Esophagus (tissue), 2 donors: Measurements from ENCODE around the gene GFOD1. TPM values are rescaled to one million over a fixed set of nuclear protein-coding genes. Genes with fewer than 3 reads are reported as not detected.

ENCODE experiments used
- H3K27ac ChIP-seq, 2 donors: one replicate each; pipeline ENCODE4 v1.5.1; 2013; ENCODE audit warnings: low read depth in 2 of 2, mild to moderate bottlenecking in 2 of 2, inconsistent platforms in 1 of 2, low read length in 1 of 2, moderate library complexity in 1 of 2
- H3K27me3 ChIP-seq, 2 donors: one replicate each; pipeline ENCODE4 v1.6.1; 2013; ENCODE audit warnings: low read length in 2 of 2, control low read depth in 1 of 2, mild to moderate bottlenecking in 1 of 2; ENCODE audit not compliant: insufficient read depth in 2 of 2, control insufficient read depth in 1 of 2
- H3K36me3 ChIP-seq, 2 donors: one replicate each; pipeline ENCODE4 v1.6.1; 2013; ENCODE audit warnings: low read length in 1 of 2; ENCODE audit not compliant: control insufficient read depth in 2 of 2, insufficient read depth in 2 of 2
- H3K4me1 ChIP-seq, 2 donors: one replicate each; pipeline ENCODE4 v1.6.1; 2013; ENCODE audit warnings: low read length in 1 of 2; ENCODE audit not compliant: control insufficient read depth in 2 of 2, insufficient read depth in 2 of 2
- H3K4me3 ChIP-seq, 2 donors: one replicate each; pipeline ENCODE4 v1.5.1; 2013; ENCODE audit warnings: low read length in 2 of 2, mild to moderate bottlenecking in 2 of 2, low read depth in 1 of 2, moderate library complexity in 1 of 2
- H3K9me3 ChIP-seq, 2 donors: one replicate each; pipeline ENCODE4 v1.6.1; 2013; ENCODE audit warnings: mild to moderate bottlenecking in 2 of 2, low read depth in 1 of 2, low read length in 1 of 2, moderate library complexity in 1 of 2; ENCODE audit not compliant: control insufficient read depth in 2 of 2, insufficient read depth in 1 of 2
- WGBS, 2 donors: extraction: QIAGEN DNeasy Blood & Tissue Kit; methylation state at CpG; one replicate each; pipeline ENCODE4 v1.1.7; 2013; 5-methylcytosine and 5-hydroxymethylcytosine counted together
- polyA plus RNA-seq, 2 donors: library from polyadenylated mRNA; stranded (reverse); fragments of 200-250 nt; gene quantifications; one replicate each; pipeline ENCODE4 v1.2.3, GENCODE V29; 2013
- donor health status: healthy with polysubstance abuse.
- donor health status: Bipolar disorder and iron deficiency.

The GFOD1 gene, protein sequence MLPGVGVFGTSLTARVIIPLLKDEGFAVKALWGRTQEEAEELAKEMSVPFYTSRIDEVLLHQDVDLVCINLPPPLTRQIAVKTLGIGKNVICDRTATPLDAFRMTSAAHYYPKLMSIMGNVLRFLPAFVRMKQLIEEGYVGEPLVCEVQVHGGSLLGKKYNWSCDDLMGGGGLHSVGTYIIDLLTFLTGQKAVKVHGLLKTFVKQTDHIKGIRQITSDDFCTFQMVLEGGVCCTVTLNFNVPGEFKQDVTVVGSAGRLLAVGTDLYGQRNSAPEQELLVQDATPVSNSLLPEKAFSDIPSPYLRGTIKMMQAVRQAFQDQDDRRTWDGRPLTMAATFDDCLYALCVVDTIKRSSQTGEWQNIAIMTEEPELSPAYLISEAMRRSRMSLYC
- 1 to 10 TPM; 4.2 to 6.8 TPM for polyA plus RNA-seq

DNA sequence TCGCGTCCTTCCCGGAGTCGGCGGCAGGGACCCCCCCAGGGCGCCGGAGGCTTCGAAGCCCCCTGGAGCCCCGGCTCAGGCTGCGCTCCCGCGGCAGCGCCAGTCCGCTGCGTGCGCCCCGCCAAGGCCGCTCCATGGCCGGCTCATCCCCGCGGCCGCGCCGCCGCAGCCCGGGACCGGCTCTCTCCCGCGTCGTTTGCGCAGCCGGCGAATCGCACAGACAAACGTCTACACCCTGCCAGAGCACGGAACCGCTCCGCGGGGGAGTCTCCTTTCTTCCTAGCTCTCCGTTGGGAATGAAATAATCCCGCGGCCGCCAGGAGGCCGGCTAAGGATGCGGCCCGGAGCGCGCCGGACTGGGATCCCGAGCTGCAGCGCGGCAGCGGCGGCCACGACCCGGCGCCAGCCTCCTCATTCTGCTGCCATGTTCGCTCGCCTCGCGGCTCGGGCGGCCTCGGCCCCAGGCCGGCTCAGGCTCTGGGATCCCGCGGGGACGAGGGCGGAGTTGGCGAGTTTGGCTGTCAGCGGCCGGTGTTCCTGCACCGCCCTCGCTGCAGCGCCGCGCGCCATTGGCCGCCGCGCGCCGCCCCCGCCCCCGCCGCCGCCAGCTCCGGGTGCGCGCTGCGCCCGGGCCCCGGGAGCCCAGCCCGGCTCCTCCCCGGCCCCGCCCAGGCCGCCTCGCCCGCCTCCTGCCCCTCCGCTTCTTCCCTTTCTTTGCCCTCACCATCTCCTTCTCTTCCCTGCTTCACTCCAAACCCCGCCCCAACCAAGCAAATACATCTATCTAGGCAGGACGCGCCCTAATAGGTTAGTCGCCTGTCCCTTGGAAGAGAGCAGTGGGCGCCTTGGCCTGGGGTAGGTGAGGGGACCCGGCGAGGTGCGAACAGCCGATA is at the start of gene GFOD1:
TSS of gene GFOD1 (minus strand) at position 479 of the 893 bp plus-strand sequence. CDS start 710 bp downstream, outside the sequence.
- 0 to 1% methylated on average over 39 to 109 of the region's 109 CpGs for WGBS, 2 donors
- no peaks in the 10 kb centered on the region for H3K27me3 ChIP-seq
- H3K27ac ChIP-seq, result peak within 1 kb of the TSS; percentile 94 to 98
- H3K9me3 ChIP-seq, result no peaks in the 10 kb centered on the region
- no peaks in the 10 kb centered on the region for H3K36me3 ChIP-seq
- peaks cover 9 to 10% of the 10 kb centered on the region in 2 donors for H3K4me1 ChIP-seq
- H3K4me3 ChIP-seq, result peak within 1 kb of the TSS; percentile 77 to 80

GRCh38 chr6:13536796-13537526 is 49.6 kb upstream of the GFOD1 start:
- Histone ChIP-seq H3K9me3 (no peaks in the 10 kb centered on the region), H3K4me1 (no peaks in the 10 kb centered on the region), H3K36me3 (no peaks in the 10 kb centered on the region), H3K27me3 (no peaks in the 10 kb centered on the region), H3K4me3 (no peak overlapping the region), H3K27ac (no peak overlapping the region)
- 85 to 92% methylated on average over 4 of the region's 4 CpGs for WGBS, 2 donors

DNA sequence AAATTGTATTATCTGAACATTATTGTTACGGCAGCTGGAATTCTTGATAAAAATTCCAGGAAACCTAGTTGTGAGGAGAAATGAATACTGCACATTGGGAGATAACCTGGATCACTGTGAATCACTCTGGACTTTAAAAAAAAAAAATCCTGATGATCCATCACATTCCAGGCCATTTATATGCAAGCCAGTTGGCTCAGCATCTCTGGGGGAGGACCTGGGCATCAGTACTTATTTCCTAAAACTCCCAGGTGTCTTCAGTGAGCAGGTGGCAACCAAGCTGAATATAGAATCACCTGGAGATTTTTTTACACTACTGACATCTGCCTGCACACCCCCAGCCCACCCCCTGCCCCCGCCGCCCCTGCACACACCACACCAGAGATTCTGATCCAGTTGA is 47.9 kb upstream of the GFOD1 start:
- no peaks in the 10 kb centered on the region for H3K27me3 ChIP-seq

GRCh38 chr6:13534536-13534935 is 47.1 kb upstream of the GFOD1 start:
- Histone ChIP-seq H3K9me3 (no peaks in the 10 kb centered on the region), H3K36me3 (no peaks in the 10 kb centered on the region)
- WGBS, 2 donors, result 71 to 75% methylated on average over 3 of the region's 3 CpGs

More for the DNA sequence above, 47.9 kb upstream of the GFOD1 start:
- H3K4me1 ChIP-seq, result no peaks in the 10 kb centered on the region
- 92 to 96% methylated on average over 3 of the region's 3 CpGs for WGBS, 2 donors
- no peak overlapping the region for H3K4me3 ChIP-seq
- H3K36me3 ChIP-seq, result no peaks in the 10 kb centered on the region
- no peak overlapping the region for H3K27ac ChIP-seq
- no peaks in the 10 kb centered on the region for H3K9me3 ChIP-seq

GRCh38 chr6:13531956-13532355 is 44.6 kb upstream of the GFOD1 start:
- no peak overlapping the region for H3K4me3 ChIP-seq
- H3K4me1 ChIP-seq, result peaks cover 0 to 2% of the 10 kb centered on the region in 2 donors
- H3K9me3 ChIP-seq, result no peaks in the 10 kb centered on the region
- no peaks in the 10 kb centered on the region for H3K36me3 ChIP-seq
- H3K27ac ChIP-seq, result no peak overlapping the region
- H3K27me3 ChIP-seq, result no peaks in the 10 kb centered on the region
- WGBS, 2 donors, result 57% methylated on average over 4 of the region's 4 CpGs

More at GRCh38 chr6:13534536-13534935, 47.1 kb upstream of the GFOD1 start:
- H3K4me3 ChIP-seq, result no peak overlapping the region
- no peaks in the 10 kb centered on the region for H3K4me1 ChIP-seq
- H3K27ac ChIP-seq, result no peak overlapping the region
- no peaks in the 10 kb centered on the region for H3K27me3 ChIP-seq

- H3K27me3 ChIP-seq, result no peaks in the 10 kb centered on the region
Observed at GRCh38 chr6:13528777-13529343, 41.5 kb upstream of the GFOD1 start.

GRCh38 chr6:13528232-13528631 is 40.8 kb upstream of the GFOD1 start:
- no peaks in the 10 kb centered on the region for H3K36me3 ChIP-seq
- no peak overlapping the region for H3K27ac ChIP-seq
- no peaks in the 10 kb centered on the region for H3K27me3 ChIP-seq
- H3K4me3 ChIP-seq, result no peak overlapping the region
- 67 to 69% methylated on average over 3 of the region's 3 CpGs for WGBS, 2 donors
- no peaks in the 10 kb centered on the region for H3K9me3 ChIP-seq
- peaks cover 0 to 3% of the 10 kb centered on the region in 2 donors for H3K4me1 ChIP-seq

More at GRCh38 chr6:13528777-13529343, 41.5 kb upstream of the GFOD1 start:
- Histone ChIP-seq H3K27ac (no peak overlapping the region), H3K9me3 (no peaks in the 10 kb centered on the region), H3K4me3 (no peak overlapping the region), H3K4me1 (peaks cover 0 to 3% of the 10 kb centered on the region in 2 donors), H3K36me3 (no peaks in the 10 kb centered on the region)
- WGBS, 2 donors, result 77 to 81% methylated on average over 8 of the region's 8 CpGs

DNA sequence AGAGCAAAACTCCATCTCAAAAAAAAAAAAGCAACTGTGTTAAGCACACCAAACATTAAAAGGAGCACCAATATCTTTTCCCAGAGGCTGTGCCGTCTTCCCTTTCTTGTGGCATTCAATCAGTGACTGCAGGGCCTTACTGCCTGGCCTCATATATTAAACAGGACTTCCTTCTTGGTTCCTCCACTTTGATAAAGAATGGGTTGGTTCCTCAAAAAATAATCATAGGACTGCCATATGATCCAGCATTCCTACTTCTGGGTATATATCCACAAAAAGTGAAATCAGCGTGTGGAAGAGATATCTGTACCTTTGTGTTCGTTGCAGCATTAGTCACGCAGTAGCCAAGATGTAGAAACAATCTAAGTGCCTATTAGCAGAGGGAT is 40.3 kb upstream of the GFOD1 start:
- Histone ChIP-seq H3K4me1 (peaks cover 0 to 3% of the 10 kb centered on the region in 2 donors), H3K36me3 (no peaks in the 10 kb centered on the region), H3K27me3 (no peaks in the 10 kb centered on the region), H3K27ac (no peak overlapping the region), H3K4me3 (no peak overlapping the region), H3K9me3 (no peaks in the 10 kb centered on the region)
- whole genome bisulfite sequencing, 2 donors, result 90 to 91% methylated on average over 4 of the region's 4 CpGs
